GM23248 (cell line): ENCODE results near the gene NFIA.

Experiments
- EZH2 ChIP-seq: fragments of 200-600 bp; sonication (generic); IDR thresholded peaks from 2 replicates; pipeline ENCODE4 v1.6.1; 2018; ENCODE audit warnings: antibody characterized with exemption, mild to moderate bottlenecking; ENCODE audit not compliant: insufficient read depth, poor library complexity, severe bottlenecking
- EZH2phosphoT487 ChIP-seq: fragments of 200-600 bp; sonication (generic); IDR thresholded peaks from 2 replicates; pipeline ENCODE4 v1.6.1; 2018; ENCODE audit warnings: antibody characterized with exemption, moderate library complexity, mild to moderate bottlenecking, low read depth; ENCODE audit not compliant: insufficient read depth

GRCh38 chr1:61100578-61100977 is 18.2 kb downstream of the NFIA start:
- TF ChIP-seq EZH2phosphoT487: no peak
- no peak for TF ChIP-seq EZH2
